HepG2 (cell line): ENCODE data around the gene PRR35. TPM values are rescaled to one million over a fixed set of nuclear protein-coding genes. Genes with fewer than 3 reads are reported as not detected.

Source experiments
- CBX2 ChIP-seq, 2 experiments: fragments of 200-600 bp in 1 of 2; sonication (generic); formaldehyde crosslinking in 1 of 2; IDR thresholded peaks; 2 replicates each; pipeline versions ENCODE4 v1.7.0 to v1.8.1; 2018 to 2022; ENCODE audit warnings: low read depth in 2 of 2, low read length in 1 of 2, mild to moderate bottlenecking in 1 of 2, missing genetic modification reagents in 1 of 2
- DNMT1 ChIP-seq: sonication (generic); formaldehyde crosslinking; IDR thresholded peaks from 2 replicates; pipeline ENCODE4 v1.5.1; 2020; ENCODE audit warnings: mild to moderate bottlenecking, missing genetic modification reagents
- ELF4 ChIP-seq: sonication (generic); formaldehyde crosslinking; IDR thresholded peaks from 2 replicates; pipeline ENCODE4 v1.5.0; 2020; ENCODE audit warnings: missing genetic modification reagents, mild to moderate bottlenecking, moderate library complexity, borderline replicate concordance
- HMG20A ChIP-seq: IDR thresholded peaks from 2 replicates; pipeline ENCODE4 v1.6.1; 2016; ENCODE audit warnings: borderline replicate concordance
- IRF2 ChIP-seq: IDR thresholded peaks from 2 replicates; pipeline ENCODE4 v1.6.1; 2018; ENCODE audit warnings: missing genetic modification reagents, missing compliant biosample characterization
- KLF9 ChIP-seq: IDR thresholded peaks from 2 replicates; pipeline ENCODE4 v1.6.1; 2016; ENCODE audit warnings: low read depth
- MTA3 ChIP-seq: sonication (generic); formaldehyde crosslinking; IDR thresholded peaks from 2 replicates; pipeline ENCODE4 v1.4.0; 2020; ENCODE audit warnings: missing genetic modification reagents
- MTF2 ChIP-seq: sonication (generic); formaldehyde crosslinking; IDR thresholded peaks from 2 replicates; pipeline ENCODE4 v1.5.0; 2020; ENCODE audit warnings: missing genetic modification reagents, borderline replicate concordance
- NFKBIZ ChIP-seq: IDR thresholded peaks from 2 replicates; pipeline ENCODE4 v1.6.1; 2018; ENCODE audit warnings: missing genetic modification reagents, missing compliant biosample characterization
- NFRKB ChIP-seq: fragments of 450-650 bp; IDR thresholded peaks from 2 replicates; pipeline ENCODE4 v1.6.1; 2017
- POLR2G ChIP-seq: fragments of 200-400 bp; formaldehyde crosslinking; IDR thresholded peaks from 2 replicates; pipeline ENCODE4 v1.6.1; 2018; ENCODE audit warnings: mild to moderate bottlenecking, low read depth, low read length, moderate library complexity
- RFX3 ChIP-seq: IDR thresholded peaks from 2 replicates; pipeline ENCODE4 v1.6.1; 2016; ENCODE audit warnings: missing biosample characterization, missing genetic modification reagents
- RFXAP ChIP-seq: sonication (generic); formaldehyde crosslinking; IDR thresholded peaks from 2 replicates; pipeline ENCODE4 v1.4.0; 2020; ENCODE audit warnings: missing genetic modification reagents, borderline replicate concordance
- SCMH1 ChIP-seq: sonication (generic); formaldehyde crosslinking; IDR thresholded peaks from 2 replicates; pipeline ENCODE4 v1.9.0; 2021; ENCODE audit warnings: missing genetic modification reagents, mild to moderate bottlenecking, borderline replicate concordance
- SMAD1 ChIP-seq: sonication (generic); formaldehyde crosslinking; IDR thresholded peaks from 2 replicates; pipeline ENCODE4 v1.4.0; 2020; ENCODE audit warnings: missing genetic modification reagents, low read depth, mild to moderate bottlenecking, borderline replicate concordance
- THAP11 ChIP-seq: IDR thresholded peaks from 2 replicates; pipeline ENCODE4 v1.6.1; 2016; ENCODE audit warnings: missing biosample characterization, missing genetic modification reagents
- YY1 ChIP-seq: IDR thresholded peaks from 2 replicates; pipeline ENCODE4 v1.6.1; 2011; ENCODE audit warnings: low read length, low read depth, moderate library complexity, mild to moderate bottlenecking; ENCODE audit not compliant: insufficient read depth, insufficient replicate concordance
- ZNF350 ChIP-seq: sonication (generic); formaldehyde crosslinking; IDR thresholded peaks from 2 replicates; pipeline ENCODE4 v1.4.0; 2020; ENCODE audit warnings: mild to moderate bottlenecking, low read depth, missing genetic modification reagents, borderline replicate concordance
- ZNF672 ChIP-seq: sonication (generic); formaldehyde crosslinking; IDR thresholded peaks from 2 replicates; pipeline ENCODE4 v1.8.1; 2022; ENCODE audit warnings: missing genetic modification reagents
- ZNF687 ChIP-seq: sonication (generic); formaldehyde crosslinking; IDR thresholded peaks from 2 replicates; pipeline ENCODE4 v1.5.1; 2020; ENCODE audit warnings: mild to moderate bottlenecking, missing genetic modification reagents, moderate library complexity
- ZNF720 ChIP-seq: sonication (generic); formaldehyde crosslinking; IDR thresholded peaks from 2 replicates; pipeline ENCODE4 v1.4.0; 2020; ENCODE audit warnings: missing genetic modification reagents
- ZNF878 ChIP-seq: sonication (generic); formaldehyde crosslinking; IDR thresholded peaks from 2 replicates; pipeline ENCODE4 v1.8.1; 2023; ENCODE audit warnings: mild to moderate bottlenecking, missing genetic modification reagents, moderate library complexity
- polyA plus RNA-seq, 8 experiments: library from polyadenylated mRNA; depleted of rRNA in 3 of 8; stranded (reverse) in 7 of 8; unstranded in 1 of 8; fragments of >200 nt; fragmentation: Illumina TruSeq in 4 of 8; extraction: Trizol in 4 of 8; gene quantifications; 2 replicates each; pipeline versions ENCODE4 v1.2.1 to v1.2.3, GENCODE V29; 2011 to 2016; ENCODE audit warnings: low read depth in 4 of 8, missing spikeins in 1 of 8, mixed read lengths in 1 of 8; ENCODE audit not compliant: insufficient read depth in 1 of 8
- total RNA-seq, 5 experiments: library from RNA; depleted of rRNA; stranded (reverse); fragments of >200 nt; fragmentation: Illumina TruSeq; extraction: Trizol; gene quantifications; 2 replicates each; pipeline ENCODE4 v1.2.3, GENCODE V29; 2016; ENCODE audit warnings: low read depth in 1 of 5
- TF ChIP-seq, protein P1 (sequence below): sonication (generic); formaldehyde crosslinking; IDR thresholded peaks from 2 replicates; pipeline ENCODE4 v1.5.0; 2020; ENCODE audit warnings: missing genetic modification reagents, mild to moderate bottlenecking, borderline replicate concordance
- TF ChIP-seq, protein P2 (sequence below): sonication (generic); formaldehyde crosslinking; IDR thresholded peaks from 2 replicates; pipeline ENCODE4 v1.5.0; 2020; ENCODE audit warnings: missing genetic modification reagents

Gene PRR35
- total and polyA plus RNA-seq, 2 of the 13 experiments (the other 11 are each of a cell fraction or from before 2014, with no cell fraction given), result 0.07 to 0.16 TPM

DNA sequence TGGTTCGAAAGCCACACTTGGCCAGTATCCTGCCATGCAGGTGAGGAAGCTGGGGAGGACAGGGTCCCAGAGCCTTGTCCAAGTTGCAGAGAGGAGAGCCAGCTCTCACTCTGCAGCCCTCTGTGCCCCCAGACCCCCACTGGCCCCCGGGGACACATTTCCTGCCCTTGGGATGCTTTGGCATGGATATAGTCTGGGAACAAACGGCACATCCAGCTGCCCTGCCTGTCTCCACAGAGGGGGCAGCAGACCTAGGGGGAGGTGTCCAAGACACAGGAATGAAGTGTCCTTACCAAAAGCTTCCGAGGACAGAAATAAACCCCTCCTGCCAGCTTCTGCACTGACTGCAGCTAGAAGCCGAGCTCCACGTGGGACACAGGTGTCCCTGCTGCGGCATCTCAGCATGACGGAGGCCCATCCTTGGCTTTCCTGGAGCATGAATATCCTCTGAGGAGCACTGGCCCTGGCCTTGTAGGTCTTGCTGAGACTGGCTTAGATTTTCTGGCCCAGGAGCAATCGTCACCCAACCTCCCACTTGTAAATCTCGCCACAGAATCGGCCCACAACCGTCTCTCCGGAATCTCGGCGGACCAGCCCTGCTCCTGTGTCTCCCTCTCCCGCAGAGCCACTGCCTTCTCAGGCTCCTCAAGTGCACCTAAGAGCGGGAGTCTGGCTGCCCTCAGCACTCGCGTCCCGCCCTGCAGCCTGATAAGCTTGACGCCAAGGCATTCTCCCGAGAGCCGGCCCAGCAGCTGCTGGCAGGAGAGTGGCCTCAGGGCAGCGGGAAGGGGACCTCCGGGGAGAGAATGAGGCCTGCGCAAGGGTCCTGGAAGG, 33.8 kb upstream of the PRR35 start (continued):
- TF ChIP-seq ZNF687 (no peak), NFRKB (no peak), ELF4 (CRISPR knock-in tag) (0 out of 2 replicates have a peak, but pooled peaks have one; percentile 34), NFKBIZ (CRISPR knock-in tag) (no peak), CBX2 (IDR thresholded peaks at IDR 0.05; ENCODE audit: low read depth, low read length) (no peak), CBX2 (CRISPR knock-in tag; IDR thresholded peaks at IDR 0.05; ENCODE audit: low read depth) (no peak), HMG20A (CRISPR knock-in tag) (no peak), MTF2 (CRISPR knock-in tag) (no peak), YY1 (no peak), SCMH1 (no peak), SMAD1 (CRISPR knock-in tag) (no peak), POLR2G (peak; percentile 3; the same call in 1 of the 2 replicates), ZNF878 (CRISPR knock-in tag) (no peak), MTA3 (no peak), DNMT1 (CRISPR knock-in tag) (no peak), KLF9 (CRISPR knock-in tag) (no peak), ZNF672 (CRISPR knock-in tag) (no peak), ZNF350 (0 out of 2 replicates have a peak, but pooled peaks have one; percentile 15), RFXAP (CRISPR knock-in tag) (no peak), ZNF720 (CRISPR knock-in tag) (no peak), THAP11 (no peak), IRF2 (CRISPR knock-in tag) (no peak; the same call in 1 of the 2 replicates), RFX3 (CRISPR knock-in tag) (no peak)
- TF ChIP-seq, protein P1, sequence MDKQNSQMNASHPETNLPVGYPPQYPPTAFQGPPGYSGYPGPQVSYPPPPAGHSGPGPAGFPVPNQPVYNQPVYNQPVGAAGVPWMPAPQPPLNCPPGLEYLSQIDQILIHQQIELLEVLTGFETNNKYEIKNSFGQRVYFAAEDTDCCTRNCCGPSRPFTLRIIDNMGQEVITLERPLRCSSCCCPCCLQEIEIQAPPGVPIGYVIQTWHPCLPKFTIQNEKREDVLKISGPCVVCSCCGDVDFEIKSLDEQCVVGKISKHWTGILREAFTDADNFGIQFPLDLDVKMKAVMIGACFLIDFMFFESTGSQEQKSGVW (CRISPR knock-in tag), result no peak
- TF ChIP-seq, protein P2, sequence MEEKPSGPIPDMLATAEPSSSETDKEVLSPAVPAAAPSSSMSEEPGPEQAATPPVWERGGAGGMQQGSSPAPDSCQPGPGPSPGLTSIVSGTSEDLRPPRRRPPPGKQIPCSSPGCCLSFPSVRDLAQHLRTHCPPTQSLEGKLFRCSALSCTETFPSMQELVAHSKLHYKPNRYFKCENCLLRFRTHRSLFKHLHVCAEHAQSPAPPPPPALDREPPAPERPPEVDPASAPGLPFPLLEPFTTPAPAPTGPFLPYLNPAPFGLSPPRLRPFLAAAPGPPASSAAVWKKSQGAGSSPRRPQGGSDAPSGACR (CRISPR knock-in tag), result peak; percentile 44; the same call in 1 of the 2 replicates
